Stimulated activated CD8-positive, alpha-beta memory T cell treated with anti-CD3 and anti-CD28 coated beads, Interleukin-15, amount 100 ng/mL, for 48 hours (primary cell): ENCODE results near the gene PIK3C2G.

ENCODE experiments used
- DNase-seq, 2 donors: peaks; one replicate each; pipeline ENCODE4 v3.0.0-alpha.2; 2020; ENCODE audit warnings: low read depth in 2 of 2

The PIK3C2G gene

DNA sequence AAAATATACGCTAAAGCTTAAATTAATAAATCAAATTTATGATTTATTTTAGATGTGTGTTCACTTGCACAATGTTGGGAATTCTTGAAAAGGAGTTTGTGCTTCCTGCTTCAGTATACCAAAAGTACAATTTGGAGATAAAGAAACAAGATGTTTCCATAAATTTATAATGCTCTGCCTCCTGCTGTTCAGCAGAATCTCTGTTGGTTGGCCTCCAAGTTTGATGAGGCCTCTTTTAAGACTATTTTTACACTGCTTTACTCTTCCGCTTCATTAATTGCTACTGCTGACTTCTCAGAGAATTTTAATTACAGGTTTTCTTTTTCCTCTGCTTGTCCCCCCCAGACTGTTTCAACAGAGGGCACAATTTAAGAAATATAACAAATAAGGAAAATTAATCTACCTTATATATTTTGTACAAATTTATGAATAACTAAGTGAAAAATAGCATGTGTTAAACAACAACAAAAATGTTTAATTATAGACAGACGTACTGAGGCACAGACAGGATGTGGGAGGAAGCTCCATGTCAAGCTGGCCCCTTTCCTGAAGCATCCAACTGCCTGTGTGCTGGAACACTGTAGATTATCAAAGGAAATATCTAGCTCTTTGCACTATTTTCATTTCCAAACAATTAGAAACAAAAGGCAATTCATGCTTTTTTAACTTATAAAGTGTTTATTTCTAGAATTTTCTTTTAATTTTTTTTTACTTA, 83.9 kb downstream of the PIK3C2G start:
- DNase-seq: no peak

DNA sequence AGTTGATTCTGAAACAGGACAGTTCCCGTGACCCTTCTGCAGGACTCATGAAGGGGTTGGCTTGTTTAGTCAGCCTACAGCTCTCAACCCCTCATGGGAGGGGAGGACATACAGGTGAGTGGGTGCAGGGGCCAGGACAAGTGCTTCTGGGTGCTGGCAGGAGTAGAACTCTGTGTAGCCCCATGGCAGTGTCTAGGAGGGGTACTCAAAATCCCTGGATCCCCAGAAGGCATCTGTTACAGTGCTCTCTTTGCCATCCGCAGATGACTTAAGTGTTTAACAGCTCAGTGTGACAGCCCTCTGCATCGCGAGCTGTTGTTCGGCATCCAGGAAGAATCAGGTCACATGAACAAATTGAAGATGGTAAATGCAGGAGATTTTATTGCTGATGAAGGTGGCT, 91.0 kb downstream of the PIK3C2G start:
- no peak for DNase-seq

DNA sequence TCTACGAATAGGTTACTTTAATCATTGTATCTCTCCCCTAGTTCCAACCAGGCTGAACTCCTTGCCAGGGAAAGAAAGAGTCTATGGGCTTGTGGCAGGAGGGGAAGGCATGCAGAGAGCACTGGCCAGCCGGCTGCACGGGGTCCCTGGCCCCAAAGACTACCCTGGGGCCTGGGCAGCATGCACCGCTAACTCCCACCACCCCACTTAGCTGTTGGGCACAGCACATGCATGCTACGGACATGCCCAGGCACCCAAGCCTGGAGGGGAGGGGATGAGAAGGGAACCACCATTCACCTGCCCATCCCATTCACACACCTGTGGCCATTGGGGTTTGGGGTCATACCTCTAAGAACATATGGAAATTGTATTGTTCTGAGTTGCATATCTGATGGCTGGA, 94.1 kb downstream of the PIK3C2G start:
- DNase-seq: no peak

DNA sequence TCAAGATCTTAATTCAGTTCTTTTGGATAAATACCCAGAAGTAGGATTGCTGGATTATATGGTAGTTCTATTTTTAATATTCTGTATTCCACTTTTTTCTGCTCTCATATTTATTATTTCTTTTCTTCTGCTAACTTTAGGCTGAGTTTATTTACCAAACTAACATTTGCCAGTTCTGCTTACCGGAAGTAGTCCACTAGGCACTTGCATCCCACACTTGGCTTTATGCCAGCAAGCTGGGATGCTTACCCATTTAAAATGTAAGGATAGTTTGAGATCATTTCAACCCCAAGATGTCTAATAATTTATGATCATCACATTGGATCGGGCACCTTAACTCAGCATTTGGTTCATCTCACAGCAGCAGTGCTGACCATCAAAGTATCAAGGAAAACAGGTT, 96.8 kb downstream of the PIK3C2G start:
- DNase-seq: no peak

DNA sequence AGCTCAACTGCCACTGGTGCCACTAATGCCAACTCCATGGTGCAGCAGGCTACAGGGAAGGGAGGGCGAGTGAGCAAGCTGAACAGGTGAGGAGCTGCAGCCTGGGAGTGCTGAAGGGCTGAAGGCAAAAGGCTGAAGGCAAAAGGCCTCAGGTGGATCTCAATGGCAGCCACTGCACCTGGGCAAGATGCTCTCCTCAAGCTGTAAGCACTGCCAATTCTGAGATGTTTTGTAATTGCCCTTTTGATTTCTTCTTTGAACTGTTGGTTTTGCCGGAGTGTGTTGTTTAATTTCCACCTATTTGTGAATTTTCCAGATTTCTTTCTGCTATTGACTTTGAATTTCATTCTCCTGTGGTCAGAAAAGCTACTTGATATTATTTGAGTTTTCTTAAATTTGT, 97.6 kb downstream of the PIK3C2G start:
- DNase-seq: no peak

DNA sequence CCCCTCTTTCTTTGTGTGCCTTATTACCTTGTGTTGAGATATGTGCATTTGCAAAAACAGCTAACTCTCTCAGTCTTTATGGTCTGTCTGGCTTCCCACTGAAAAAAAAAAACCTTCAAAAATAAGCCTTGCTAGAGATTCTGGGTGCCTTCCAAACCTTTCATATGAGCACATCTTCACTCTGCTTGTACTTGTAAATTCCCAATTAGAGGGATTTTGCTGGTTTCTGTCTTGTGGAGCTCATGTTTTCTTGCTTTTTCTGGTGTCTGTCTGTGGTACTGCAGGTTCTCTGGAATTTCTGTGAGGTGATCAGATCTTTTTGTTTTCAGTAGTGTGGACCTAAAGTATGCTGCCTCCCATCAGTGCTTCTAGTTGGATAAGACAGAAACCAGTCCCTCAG, 100.1 kb downstream of the PIK3C2G start:
- no peak for DNase-seq

DNA sequence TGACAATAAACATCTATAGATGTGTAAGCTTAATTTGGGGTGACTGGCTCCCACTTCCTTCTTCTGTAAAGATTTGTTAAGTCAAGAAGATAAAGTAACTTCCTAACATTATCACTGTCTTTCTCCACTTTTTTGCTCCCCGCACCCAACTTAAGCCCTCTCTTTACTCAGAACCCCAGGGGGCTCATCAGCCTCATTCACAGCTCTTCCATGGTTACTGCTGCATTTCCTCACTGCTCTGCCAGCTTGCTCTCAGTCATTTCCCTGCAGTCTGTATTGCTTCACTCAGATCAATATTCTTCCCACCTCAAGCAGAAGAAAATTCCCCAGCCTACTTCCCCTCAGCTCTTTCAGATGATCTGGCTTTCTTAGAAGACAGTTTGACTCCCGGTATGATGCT, 102.0 kb downstream of the PIK3C2G start:
- no peak for DNase-seq

DNA sequence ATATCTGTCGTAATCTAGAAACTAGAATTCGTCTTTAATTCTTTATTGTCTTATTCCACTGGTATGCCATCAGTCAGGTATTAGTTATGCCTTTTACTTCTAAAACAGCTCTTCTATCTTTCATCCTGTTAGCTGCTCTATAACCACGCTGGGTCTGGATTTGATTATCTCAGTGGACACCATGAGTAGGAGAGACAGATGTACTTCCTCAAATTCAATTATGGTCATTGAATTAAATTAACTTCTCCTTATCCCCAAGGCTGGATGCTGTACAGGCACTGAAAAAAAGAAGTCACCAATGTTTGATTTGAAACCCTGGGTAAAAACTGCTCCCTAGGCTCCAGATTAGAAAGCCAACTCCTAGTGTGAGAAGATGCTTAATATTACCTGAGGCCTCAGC, 107.3 kb downstream of the PIK3C2G start:
- no peak for DNase-seq

DNA sequence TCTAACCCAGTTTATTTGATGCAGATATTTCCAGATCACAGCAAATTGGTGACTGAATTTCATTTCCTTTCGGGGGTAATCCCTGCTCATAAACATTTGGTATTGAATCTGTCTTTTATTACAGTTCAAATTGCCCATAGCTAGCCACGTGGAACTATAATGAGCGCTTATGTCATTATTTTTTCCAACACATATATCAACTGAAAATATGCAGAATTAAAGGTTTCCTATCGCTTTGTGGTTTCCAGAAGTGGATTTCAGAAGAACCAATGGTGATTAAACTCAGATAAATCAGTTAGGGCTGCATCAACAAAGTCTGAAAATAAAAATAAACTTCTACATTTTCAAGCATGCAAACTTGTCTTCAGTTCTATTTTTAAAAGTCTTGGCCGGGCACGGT, 111.9 kb downstream of the PIK3C2G start:
- no peak for DNase-seq

DNA sequence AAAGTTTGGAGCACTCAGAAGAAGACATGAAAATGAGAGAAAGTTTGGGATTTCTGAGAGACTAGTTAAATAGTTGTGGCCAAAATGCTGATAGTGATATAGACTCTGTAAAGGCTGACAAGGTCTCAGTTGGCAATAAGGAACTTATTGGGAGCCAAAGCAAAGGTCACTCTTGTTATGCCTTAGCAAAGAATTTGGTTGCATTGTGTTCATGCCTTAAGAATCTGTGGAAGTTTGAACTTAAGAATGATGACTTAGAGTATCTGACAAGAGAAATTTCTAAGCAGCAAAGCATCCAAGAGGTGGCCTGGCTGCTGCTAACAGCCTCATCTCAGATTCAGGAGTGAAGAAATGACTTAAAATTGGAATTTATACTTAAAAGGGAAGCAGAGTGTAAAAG, 113.8 kb downstream of the PIK3C2G start:
- DNase-seq: no peak

DNA sequence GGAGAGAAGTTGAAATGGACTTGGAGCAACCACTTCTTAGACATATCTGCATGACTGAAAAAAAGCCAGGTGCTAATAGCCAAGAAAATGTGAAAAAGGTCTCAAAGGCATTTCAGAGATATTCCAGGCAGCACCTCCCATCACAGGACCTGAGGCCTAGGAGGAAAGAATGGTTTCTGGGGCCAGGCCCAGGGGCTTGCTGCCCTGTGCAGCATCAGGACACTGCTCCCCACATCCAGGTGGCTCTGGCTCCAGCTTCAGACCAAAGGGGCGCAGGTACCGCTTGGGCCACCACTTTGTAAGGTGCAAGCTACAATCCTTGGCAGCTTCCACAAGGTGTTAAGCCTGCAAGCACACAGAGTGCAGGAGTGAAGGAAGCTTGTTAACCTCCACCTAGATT, 114.3 kb downstream of the PIK3C2G start:
- no peak for DNase-seq

DNA sequence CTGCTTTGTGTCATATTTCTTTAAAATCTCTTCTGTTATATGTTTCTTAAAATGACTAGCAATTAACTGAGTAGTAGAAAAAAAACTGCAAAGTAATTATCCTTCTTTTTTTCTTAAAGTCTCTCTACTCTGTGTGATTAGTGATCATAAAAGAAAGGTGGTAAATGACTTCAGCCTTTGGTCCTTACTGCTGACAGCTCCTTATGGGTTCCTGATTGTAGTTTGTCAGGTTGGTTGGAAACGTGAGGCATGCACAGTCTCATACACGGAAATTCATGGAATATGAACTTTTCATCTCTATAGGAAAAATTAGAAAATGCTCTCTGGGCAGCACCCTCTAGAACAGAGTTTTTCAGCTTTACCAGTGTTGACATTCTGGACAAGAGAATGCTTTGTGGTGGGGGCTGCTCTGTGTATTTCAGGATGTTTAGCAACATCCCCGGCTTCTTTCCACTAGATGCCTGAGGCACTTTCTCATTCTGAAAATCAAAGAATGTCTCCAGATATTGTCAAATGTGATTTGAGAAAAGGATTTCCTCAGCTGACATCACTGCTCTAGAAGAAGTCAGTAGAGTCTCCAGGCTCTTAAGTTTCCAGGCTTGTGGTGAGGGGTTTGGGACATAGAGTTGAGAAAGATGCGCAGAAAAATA, 121.0 kb downstream of the PIK3C2G start:
- DNase-seq: no peak

DNA sequence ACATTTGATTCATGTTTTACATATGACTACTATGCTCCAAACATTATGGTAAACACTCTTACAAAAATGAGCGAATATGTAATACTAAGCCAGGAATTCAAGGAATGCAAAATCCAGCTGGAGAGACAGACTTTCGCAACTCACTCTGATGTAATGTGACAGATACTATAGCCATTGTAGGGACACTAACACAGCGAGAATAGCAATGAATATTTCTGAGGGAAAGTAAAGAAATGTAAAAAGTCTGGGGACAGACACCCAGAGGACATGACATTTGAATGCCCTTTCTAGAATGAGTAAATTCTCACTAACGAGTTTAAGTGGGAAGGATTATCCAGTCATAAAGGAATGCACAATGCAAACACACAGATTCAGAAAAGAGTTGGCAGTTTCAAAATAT, 121.9 kb downstream of the PIK3C2G start:
- DNase-seq: no peak

DNA sequence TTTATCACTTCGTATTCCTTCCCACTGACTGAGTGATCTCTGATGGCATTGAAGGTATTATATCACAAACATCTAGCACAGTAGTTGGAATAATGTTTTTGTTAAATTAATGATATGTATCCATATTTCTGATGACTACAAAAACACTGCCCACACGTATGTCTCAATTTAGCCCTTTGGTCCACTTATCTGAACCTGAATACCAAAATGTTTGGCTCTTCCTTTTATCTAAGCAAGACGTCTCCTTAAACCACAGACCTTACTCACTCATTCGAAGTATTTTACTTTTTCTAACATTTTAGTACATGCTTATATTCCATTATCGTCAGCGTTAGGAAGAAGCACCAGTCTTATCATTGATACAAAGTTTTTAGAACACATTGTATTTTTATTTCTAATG, 126.4 kb downstream of the PIK3C2G start:
- DNase-seq: no peak

DNA sequence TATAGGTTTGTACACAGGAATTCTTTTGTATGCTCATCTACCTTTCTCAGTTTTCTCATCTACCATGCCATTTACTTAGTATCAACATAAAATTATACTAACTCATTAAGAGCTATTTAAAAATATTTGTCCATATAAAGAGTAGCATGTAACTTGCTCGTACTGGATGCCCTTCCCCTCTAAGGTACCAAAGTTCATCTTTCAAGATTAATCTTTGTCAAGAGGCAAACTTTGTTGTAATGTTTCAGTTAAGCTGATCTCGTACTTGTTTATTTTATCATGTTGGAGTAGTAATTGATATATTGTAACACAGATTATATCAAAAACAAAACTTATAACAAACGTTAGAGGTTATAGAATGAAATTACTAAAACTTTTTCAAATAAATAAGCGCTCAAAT, 128.5 kb downstream of the PIK3C2G start:
- DNase-seq: no peak

DNA sequence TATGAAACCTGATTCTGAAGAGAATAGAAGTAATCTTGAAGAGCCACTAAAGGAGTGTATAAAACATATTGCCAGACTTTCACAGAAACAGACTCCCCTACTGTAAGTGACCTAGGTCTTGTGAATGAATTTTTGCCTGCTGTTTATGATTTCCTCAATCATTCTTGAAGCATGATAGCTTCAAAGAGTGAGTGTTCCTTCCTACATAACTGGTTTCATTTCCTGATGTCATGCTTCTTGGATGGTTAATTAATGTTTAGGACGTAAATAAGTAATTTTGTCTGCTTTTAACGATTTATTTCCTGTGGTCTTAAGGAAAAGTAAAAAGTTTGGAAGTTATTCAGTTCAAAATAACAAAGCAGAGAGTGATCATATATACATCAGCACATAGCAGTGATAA, 129.8 kb downstream of the PIK3C2G start:
- no peak for DNase-seq

DNA sequence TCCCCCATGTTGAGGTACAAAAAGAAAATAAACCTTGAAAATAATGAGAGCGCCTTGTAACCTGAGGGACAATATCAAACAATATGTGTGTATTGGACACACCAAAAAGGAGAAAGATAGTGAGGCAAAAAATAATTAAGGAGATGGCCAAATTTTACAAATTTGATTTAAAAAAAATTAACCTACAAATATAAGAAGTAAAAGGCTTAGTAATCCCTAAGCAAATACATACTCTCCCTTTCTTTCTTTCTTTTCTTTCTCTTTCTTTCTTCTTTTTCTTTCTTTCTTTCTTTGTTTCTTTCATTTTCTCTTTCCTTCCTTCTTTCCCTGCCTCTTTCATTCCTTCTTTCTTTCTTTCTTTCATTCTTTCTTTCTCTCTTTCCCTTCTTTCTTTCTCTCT, 133.4 kb downstream of the PIK3C2G start:
- no peak for DNase-seq

DNA sequence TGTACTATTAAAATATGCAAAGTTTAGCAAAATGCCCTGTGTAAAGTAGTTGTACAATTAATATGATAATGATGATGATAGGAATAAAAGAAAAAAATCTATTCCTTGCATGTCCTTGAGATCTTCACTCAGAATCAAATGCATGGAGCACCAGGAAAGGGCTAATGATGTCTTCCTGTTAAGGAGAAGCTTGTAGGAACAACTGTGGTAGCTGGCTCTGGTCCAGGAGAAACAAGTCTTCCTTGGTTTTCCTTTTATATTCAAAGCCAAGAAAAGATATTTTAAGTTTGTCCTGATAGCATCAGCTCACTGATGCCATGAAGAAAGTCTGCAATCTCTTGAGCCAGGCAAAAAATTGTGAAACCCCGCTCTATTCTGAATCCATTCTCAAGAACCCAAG, 138.9 kb downstream of the PIK3C2G start:
- no peak for DNase-seq

DNA sequence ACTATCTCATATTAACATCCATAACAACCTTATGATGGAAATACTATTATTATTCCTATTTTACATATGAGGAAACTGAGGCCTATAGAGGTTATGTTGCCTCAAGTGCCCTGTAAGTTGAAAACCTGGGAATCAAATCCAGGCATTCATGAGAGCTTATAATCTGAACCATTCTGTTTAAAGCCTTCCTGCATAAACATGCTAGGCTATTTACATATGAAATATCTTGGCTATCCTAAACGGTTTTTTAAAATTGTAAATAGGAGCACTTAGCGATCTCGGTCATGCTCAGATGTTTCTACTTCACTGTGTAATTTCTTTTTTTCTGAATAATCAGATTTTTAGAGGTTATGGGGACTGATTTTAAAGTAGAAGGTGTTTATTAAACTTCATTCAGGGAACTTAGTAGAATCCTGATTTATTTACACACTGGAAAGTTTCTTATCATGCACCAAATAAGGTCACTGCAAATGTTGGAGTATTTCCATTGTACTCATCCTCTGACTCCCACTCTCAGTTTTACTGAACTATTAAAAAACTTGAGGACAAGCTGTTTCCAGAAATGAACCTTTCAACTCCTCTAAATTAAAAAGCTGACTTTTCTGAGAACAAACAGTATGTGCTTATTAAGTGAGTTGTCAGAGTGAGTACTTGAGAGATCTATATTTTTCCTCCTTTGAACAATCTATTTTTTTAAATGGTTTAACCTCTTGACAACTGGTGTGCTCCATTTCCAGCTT, 141.7 kb downstream of the PIK3C2G start:
- no peak for DNase-seq

DNA sequence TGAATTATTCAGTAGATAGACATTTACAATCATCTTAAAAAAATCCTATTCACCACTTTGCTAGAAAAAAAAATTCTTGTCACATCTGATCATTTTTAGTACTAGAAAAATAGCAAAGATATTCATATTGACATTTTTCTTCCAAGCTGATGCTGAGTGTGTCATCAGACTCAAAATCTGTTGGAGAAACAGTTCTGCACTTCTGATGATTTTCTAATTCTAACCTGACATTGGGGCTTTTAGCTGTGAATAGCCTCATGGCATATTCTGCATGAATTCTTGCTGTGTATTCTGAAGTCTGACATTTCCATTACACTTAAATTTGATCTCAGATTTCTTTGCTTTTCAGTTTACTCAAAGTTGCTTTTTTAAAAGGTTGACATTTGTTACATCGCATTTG, 150.1 kb downstream of the PIK3C2G start:
- DNase-seq: no peak

DNA sequence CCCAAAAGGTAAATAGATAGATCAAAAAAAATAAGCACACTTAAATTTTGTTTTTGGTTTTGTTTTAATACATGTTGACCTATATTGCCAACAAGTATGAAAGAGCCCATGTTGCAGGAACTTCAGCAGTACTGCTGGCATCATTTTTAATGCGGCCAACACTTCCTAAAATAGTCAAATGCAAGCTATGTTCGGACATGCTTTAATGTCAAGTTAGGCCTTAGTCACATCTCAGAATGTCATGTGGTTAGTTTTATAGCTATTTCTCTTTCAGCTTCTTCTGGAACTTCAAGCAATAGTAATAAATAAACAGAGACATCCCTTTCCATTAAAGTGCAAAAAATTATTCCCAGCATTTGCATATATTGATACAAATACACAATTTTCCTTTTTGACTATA, 153.4 kb downstream of the PIK3C2G start:
- no peak for DNase-seq

DNA sequence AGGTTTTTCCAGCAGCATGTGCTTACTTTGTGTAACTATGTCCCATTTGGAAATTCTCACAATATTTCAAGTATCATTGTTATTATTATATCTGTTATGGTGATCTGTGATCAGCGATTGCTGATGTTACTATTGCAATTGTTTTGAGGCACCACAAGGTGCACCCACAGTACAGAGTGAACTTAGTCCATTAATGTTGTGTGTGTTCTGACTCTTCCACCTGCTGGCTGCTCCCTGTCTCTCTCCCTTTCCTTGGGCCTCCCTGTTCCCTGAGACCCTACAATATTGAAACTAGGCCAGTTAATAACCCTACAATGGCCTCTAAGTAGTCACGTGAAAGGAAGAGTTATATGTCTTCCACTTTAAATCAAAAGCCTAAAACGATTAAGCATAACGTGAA, 153.9 kb downstream of the PIK3C2G start:
- DNase-seq: no peak

DNA sequence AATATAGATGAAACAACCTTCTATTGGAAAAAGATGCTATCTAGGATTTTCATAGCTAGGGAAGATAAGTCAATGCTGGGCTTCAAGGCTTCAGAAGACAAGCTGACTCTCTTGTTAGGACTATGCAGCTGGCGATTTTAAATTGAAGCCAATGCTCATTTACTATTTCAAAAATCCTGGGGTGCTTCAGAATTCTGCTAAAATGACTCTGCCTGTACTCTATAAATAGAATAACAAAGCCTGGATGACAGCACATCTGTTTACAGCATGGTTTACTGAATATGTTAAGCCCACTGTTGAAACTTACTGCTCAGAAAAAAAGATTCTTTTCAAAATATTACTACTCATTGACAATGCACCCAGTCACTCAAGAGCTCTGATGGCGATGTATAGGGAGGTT, 155.1 kb downstream of the PIK3C2G start:
- DNase-seq: no peak
